Renal pelvis (tissue), 4 donors: Measurements from ENCODE around the gene HOXB13. TPM values are rescaled to one million over a fixed set of nuclear protein-coding genes. Genes with fewer than 3 reads are reported as not detected.

Source experiments
- DNase-seq: peaks from one replicate; pipeline ENCODE4 v3.0.0-alpha.2; 2013
- polyA plus RNA-seq, 3 donors: library from polyadenylated mRNA; unstranded; fragments of 120-200 nt; gene quantifications; one replicate each; pipeline ENCODE4 v1.2.1, GENCODE V29; 2013; ENCODE audit not compliant: insufficient read length in 3 of 3

Gene HOXB13
- polyA plus RNA-seq, 3 donors: not detected

DNA sequence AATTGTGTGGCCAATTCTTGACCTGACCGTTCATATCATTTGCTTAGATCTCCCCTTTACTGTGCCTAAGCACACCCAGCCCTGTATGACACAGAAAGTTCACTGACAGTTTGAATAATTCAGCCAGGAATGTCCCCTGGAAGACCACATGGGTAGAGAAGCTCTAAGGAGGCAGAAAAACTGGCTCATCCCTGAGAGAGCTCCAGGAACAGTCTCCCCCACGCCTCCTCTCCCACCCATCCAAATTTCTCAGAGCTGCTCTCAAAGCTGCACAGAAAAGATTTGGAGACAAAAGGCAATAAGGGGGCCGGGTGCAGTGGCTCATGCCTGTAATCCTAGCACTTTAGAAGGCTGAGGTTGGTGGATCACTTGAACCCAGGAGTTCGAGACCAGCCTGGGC is 17.4 kb downstream of the HOXB13 start:
- no peak for DNase-seq

DNA sequence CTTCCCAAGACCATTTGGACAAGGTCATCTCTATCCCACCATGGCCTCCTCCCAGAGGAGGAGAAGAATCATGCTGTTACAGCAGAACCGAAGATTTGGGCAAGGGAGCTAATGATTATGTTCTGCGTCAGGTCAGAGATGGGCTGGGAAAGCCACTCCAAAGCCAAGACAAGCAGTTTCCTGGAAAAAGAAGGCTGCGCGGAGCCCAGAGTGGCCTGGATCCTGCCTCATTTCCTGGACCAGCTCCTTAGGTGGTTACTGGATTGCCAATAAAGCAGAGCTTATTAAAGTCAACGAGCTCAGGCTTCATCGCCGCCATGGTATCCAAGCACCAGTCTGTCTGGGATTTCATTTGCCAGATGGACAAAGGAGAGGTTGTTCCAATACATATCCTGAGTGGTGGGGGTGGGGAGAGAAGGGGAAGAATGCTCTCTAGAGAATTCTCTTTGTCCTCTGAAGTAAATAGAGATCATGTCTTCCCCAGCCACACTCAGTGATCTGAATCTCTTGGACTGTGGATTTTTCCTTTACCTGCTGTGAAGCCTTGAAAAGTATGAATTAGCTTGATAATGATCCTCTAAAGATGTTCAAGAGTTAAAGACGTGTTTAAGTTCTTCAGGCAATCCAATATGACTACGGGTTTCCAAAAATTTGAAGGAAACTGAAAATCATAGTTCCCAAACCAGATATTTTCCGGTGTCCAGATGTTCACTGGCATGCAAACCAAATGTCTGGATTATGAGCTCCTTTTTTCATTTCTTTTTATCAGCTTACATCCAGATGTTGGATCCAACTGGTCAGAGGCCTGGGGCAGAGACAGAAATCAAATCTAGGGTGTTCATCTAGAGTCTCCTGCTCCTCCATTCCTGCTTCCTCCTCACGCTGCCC is 23.9 kb downstream of the HOXB13 start:
- DNase-seq: no peak

DNA sequence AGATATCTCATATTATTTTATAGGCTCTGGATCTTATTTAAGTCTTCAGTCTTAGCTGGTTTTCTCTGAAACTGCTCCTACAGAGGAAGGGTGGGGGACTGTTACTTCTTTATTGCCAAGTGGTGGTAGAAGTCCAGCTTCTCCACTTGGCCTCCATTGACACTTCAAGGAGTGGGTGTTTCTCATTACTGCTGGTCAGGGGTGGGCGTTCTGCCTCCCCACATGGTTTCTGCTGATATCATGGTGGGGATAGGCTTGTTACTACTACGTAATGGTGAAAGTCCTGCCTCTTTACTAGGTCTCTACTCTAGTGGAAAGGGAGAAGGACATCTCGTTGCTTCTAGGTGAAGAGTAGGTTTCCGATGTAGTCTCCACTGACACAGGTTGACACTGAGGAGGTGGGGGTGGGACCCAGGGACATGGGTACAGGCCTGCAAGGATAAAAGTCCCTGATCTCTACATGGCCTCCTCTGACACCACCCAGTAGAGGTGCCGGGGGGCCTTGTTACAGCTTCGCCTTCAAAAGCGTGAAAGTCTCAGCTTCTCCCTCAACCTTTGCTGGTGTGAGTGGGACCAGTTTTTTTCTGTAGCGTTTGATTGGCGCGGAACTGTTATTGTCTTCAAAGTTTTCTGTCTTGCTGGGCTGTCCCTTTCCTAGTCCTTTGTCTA is 26.6 kb downstream of the HOXB13 start:
- DNase-seq: no peak

DNA sequence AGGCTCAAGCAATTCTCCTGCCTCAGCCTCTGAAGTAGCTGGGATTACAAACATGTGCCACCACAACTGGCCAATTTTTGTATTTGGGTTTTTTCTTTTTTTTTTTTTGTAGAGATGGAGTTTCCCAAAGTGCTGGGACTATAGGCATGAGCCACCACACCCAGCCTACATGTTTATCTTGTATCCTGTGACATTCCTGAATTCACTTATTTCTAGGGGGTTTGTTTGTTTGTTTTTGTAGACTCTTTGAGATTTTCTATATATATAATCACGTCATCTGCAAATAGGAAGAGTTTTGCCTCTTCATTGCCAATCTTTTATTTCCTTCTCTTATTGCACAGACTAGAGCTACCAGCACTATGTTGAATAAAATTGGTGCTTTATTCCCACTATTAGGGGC is 35.4 kb downstream of the HOXB13 start:
- DNase-seq: no peak

DNA sequence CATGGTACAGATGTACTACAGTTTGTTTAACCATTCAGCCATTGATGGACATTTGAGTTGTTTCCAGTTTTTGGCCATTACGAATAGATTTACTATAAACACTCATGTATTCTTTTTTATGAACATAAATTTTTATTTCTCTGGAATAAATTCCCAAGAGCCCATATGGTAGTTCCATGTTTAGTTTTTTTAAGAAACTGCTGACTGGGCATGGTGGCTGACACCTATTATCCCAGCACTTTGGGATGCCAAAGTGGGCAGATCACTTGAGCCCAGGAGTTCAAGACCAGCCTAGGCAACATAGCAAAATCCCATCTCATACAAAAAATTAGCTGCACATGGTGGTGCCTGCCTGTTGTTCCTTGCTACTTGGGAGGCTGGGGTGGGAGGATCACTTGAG is 36.5 kb downstream of the HOXB13 start:
- DNase-seq: no peak

DNA sequence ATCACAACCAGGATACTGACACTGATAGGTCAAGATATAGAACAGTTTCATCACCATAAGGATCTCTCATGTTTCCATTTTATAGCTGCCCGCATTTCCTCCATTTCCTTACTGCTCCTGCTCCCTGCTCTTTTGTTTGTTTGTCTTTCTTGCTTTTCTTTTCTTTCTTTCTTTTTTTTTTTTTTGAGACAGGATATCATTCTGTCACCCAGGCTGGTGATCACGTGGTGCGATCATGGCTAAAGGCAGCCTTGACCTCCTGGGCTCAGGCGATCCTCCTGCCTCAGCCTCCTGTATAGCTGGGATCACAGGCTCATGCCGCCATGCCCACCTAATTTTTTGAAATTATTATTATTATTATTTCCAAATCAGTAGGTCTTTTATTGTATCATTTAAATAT is 37.9 kb downstream of the HOXB13 start:
- no peak for DNase-seq

DNA sequence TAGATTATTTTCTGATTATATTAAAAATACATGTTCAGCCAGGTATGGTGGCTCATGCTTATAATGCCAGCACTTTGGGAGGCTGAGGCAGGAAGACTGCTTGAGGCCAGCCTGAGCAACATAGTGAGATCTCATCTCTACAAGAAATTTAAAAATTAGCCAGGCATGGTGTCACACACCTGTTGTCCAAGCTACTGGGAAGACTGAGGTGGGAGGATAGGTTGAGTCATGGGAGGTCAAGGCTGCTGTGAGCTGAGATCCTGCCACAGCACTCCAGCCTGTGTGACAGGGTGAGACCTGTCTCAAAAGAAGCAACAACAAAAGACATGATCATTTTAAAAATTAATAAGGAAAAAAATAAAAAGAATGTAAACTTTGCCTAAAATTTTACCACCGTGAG is 46.9 kb downstream of the HOXB13 start:
- no peak for DNase-seq

DNA sequence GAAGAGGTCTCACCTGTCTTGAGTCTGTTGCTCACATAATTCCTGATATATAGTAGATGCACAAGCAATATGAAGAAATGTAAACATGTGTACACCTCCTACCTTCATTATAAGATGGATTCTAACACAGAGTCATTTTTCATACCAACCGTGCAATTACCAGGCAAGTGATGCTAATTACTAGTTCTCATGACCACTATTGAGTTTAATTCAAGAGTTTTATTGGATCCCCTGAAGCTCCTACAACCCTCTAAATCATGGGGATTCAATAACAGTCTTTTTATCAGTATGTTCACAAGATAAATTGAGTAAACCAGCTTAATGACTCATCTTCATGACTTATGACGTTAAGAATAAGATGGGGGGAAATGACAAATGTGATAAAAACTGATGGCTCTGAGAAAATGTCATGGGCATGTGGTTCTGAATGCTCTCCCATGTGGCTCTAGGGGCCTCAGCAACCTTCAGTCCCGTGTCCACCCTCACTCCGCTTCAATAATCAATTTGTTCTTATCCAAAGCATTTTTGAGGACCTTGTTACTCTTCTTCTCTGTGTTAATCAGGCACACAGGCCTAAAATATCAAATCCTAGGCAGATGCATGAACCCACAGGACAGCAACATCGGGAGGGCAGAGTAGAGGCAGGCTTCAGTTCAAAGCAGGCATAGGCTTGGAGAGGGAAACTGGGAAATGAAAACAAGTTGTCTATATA is 49.0 kb downstream of the HOXB13 start:
- DNase-seq: no peak

DNA sequence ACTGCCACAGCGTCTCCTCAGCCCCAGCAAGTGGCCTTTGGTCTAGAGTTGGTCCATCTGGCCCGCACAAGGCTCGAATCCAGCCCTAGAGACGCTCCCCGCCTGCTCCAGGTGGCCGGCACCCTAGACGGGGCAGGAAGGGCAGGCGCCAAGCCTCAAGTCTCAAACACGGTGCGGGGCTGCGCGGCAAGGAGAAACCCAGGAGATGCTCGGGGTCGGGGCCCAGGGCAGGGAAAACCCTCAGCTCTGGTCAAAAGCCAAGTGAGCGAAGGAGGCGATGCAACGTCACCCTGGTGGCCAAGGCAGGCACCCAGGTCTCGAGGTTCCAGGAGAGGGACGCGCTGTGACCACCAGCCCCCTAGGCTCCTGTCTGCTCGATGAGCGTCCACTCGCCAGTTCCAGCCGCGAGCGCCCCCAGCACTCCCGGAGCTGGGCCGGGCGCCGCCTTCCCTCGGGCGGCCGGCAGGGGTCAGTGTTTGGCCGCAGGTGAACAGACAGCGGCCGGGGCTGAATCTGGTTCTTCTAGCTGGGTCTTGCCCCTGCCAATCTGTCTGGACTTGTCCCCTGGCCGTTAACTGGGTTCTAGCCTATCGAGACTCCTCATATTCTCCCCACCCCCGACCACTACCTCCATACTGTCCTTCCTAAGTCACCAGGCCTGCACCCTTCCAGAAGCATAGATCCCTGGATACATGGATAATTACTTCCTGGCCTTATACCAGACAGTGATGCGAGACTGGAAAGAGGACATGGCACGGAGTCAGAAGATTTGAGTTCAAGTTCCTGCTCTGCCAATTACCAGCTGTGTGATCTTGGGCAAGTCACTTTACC is 50.2 kb downstream of the HOXB13 start:
- peak; percentile 56 for DNase-seq

DNA sequence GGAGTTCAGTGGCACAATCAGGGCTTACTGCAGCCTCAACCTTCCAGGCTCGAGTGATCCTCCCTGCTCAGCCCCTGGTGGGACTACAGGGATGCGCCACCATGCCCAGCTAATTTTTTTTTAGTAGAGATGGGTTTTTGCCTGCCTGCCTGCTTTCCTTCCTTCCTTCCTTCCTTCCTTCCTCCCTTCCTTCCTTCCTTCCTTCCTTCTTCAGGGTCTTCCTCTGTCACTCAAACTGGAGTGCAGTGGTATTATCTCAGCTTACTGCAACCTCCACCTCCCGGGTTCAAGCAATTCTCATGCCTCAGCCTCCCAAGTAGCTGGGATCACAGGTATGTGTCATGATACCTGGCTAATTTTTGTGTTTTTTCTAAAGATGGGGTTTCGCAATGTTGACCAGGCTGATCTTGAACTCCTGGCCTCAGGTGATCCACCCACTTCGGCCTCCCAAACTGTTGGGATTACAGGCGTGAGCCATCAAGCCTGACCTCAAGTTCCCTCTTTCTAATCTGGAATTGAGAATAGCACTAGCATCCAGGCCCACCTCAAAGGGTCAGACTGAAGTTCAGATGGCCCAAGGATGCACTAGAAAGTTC is 51.5 kb downstream of the HOXB13 start:
- DNase-seq: no peak

Other genes with a start within 250 kb of the HOXB13 start
- 1 to 10 TPM in 1 of 3 donors, under 1 TPM in 2; 0.16 to 1.0 (median 0.83) TPM for gene HOXB1, start 197.7 kb downstream of the HOXB13 start, polyA plus RNA-seq
- 10 to 100 TPM; 50.6 to 61.2 (median 58.4) TPM for gene HOXB2, start 183.6 kb downstream of the HOXB13 start, polyA plus RNA-seq
- gene HOXB4, start 150.4 kb downstream of the HOXB13 start, polyA plus RNA-seq: 10 to 100 TPM; 12.7 to 22.9 (median 21.9) TPM
- gene HOXB3, start 138.5 kb downstream of the HOXB13 start, polyA plus RNA-seq: 100 to 1,000 TPM; 135 to 254 (median 222) TPM
- 10 to 100 TPM; 36.1 to 48.2 (median 47.4) TPM for gene HOXB5, start 135.0 kb downstream of the HOXB13 start, polyA plus RNA-seq
- 100 to 1,000 TPM; 113 to 154 (median 147) TPM for gene HOXB6, start 123.8 kb downstream of the HOXB13 start, polyA plus RNA-seq
- gene HOXB7, start 117.7 kb downstream of the HOXB13 start, polyA plus RNA-seq: 10 to 100 TPM; 53.4 to 59.9 (median 55.3) TPM
- gene HOXB8, start 113.5 kb downstream of the HOXB13 start, polyA plus RNA-seq: 10 to 100 TPM; 57.9 to 64.7 (median 59.7) TPM
- 10 to 100 TPM; 68.2 to 73.4 (median 69.0) TPM for gene HOXB9, start 102.4 kb downstream of the HOXB13 start, polyA plus RNA-seq
- not detected for gene PRAC1, start 6.2 kb downstream of the HOXB13 start, polyA plus RNA-seq
- not detected for gene PRAC2, start 5.6 kb downstream of the HOXB13 start, polyA plus RNA-seq
- gene TTLL6, start 88.5 kb upstream of the HOXB13 start, polyA plus RNA-seq: under 1 TPM; 0.34 to 0.52 (median 0.40) TPM
- 10 to 100 TPM; 68.9 to 93.9 (median 76.6) TPM for gene CALCOCO2, start 102.3 kb upstream of the HOXB13 start, polyA plus RNA-seq
- gene ATP5MC1, start 164.0 kb upstream of the HOXB13 start, polyA plus RNA-seq: 100 to 1,000 TPM; 149 to 158 (median 155) TPM
- gene UBE2Z, start 179.7 kb upstream of the HOXB13 start, polyA plus RNA-seq: 100 to 1,000 TPM in 2 of 3 donors, 10 to 100 TPM in 1; 91.8 to 112 (median 105) TPM
- 100 to 1,000 TPM; 107 to 111 (median 108) TPM for gene SNF8, start 216.1 kb upstream of the HOXB13 start, polyA plus RNA-seq
- gene GIP, start 239.8 kb upstream of the HOXB13 start, polyA plus RNA-seq: not detected